Activated naive CD8-positive, alpha-beta T cell treated with anti-CD3 and anti-CD28 coated beads, Interleukin-2, amount 10 ng/mL, durations not matched to agents 7 days and 5 days (primary cell): ENCODE data around the gene JPT2. TPM values are rescaled to one million over a fixed set of nuclear protein-coding genes. Genes with fewer than 3 reads are reported as not detected.
"Not testable (repeated sequence)": the region's sequence is repeated elsewhere in the genome, so short reads cannot be mapped to it uniquely, and the experiment has no call there.

Source experiments
- ATAC-seq: fragments of 150-1000 bp; cut with Tn5 transposase; one replicate; pipeline ENCODE4 v1.10.0; 2021; ENCODE audit warnings: low read depth, moderate library complexity
- POLR2A ChIA-PET: fragments of 350-600 bp; sonication (Branson Sonifier 250); formaldehyde crosslinking; loops from one replicate; lab custom pipeline; 2021; ENCODE audit warnings: antibody characterized with exemption; lab: Charles Lee
- DNase-seq: peaks from one replicate; pipeline ENCODE4 v3.0.0; 2021
- H3K27ac Mint-ChIP-seq: one replicate; pipeline ENCODE4 v1.8.0; 2022; ENCODE audit warnings: mild to moderate bottlenecking, mixed read lengths
- H3K27me3 Mint-ChIP-seq: one replicate; pipeline ENCODE4 v1.8.0; 2022; ENCODE audit warnings: mild to moderate bottlenecking, moderate library complexity, mixed read lengths
- H3K36me3 Mint-ChIP-seq: one replicate; pipeline ENCODE4 v1.8.0; 2021; ENCODE audit warnings: mild to moderate bottlenecking, mixed read lengths
- H3K4me1 Mint-ChIP-seq: one replicate; pipeline ENCODE4 v1.8.0; 2021; ENCODE audit warnings: mixed read lengths
- H3K4me3 Mint-ChIP-seq: one replicate; pipeline ENCODE4 v1.8.0; 2022; ENCODE audit warnings: mild to moderate bottlenecking, moderate library complexity, mixed read lengths
- H3K9me3 Mint-ChIP-seq: one replicate; pipeline ENCODE4 v1.8.0; 2021; ENCODE audit warnings: mixed read lengths
- total RNA-seq, 2 experiments: library from RNA; stranded (reverse); gene quantifications; one replicate each; pipeline ENCODE4 v1.2.3, GENCODE V29; 2021

Gene JPT2
- total RNA-seq, 2 experiments from 2014 or later: 44.7 to 45.1 TPM

DNA sequence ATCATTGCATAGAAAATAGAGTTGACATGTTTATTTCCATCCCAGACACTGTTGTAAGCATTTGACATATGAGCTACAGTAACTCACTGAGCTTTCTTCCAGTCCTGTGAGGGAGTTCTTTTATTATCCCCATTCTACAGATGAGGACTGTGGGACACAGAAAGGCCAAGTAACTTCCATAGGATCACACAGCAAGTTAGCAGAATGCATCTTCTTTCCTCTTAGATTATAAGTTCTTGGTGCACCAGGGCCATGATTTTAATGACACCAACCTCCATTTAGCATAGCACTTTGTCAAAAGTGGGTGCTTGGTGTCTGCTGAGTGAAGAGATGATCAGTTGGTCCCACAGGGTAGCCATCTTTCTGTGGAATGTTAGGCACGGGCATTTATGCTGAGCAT lies 12.7 kb downstream of the JPT2 start:
- no peak overlapping the region for H3K27ac Mint-ChIP-seq
- POLR2A ChIA-PET: no interaction called here
- DNase-seq: no peak
- peaks cover 2% of the 10 kb centered on the region for H3K4me1 Mint-ChIP-seq
- no peaks in the 10 kb centered on the region for H3K9me3 Mint-ChIP-seq
- H3K27me3 Mint-ChIP-seq: no peaks in the 10 kb centered on the region
- no peak overlapping the region for H3K4me3 Mint-ChIP-seq
- H3K36me3 Mint-ChIP-seq: peaks cover 10% of the 10 kb centered on the region
- ATAC-seq: no peak

DNA sequence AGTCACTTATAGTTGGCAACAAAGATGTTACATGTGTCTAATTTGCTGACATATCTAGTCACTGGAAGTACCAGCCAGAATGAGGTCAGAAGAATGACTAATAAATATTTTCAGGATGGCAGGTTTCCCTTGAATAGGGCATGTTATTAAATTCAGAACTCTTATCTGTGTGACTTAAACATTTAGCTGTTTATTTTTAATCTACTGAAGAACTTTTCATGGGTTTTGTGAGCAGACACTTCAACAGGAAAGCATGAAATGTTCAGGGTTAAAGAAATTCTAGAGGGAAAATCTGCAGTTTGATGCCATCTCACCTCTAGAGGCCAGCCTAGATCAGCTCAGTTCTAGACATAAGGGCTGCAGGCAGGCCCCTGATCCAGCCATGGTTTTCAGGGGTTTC lies 13.2 kb downstream of the JPT2 start:
- Mint-ChIP-seq H3K27me3 (no peaks in the 10 kb centered on the region), H3K4me1 (peaks cover 2% of the 10 kb centered on the region), H3K27ac (no peak overlapping the region), H3K9me3 (no peaks in the 10 kb centered on the region), H3K4me3 (no peak overlapping the region), H3K36me3 (peaks cover 10% of the 10 kb centered on the region)
- DNase-seq: no peak
- ATAC-seq: no peak
- POLR2A ChIA-PET: no interaction called here

DNA sequence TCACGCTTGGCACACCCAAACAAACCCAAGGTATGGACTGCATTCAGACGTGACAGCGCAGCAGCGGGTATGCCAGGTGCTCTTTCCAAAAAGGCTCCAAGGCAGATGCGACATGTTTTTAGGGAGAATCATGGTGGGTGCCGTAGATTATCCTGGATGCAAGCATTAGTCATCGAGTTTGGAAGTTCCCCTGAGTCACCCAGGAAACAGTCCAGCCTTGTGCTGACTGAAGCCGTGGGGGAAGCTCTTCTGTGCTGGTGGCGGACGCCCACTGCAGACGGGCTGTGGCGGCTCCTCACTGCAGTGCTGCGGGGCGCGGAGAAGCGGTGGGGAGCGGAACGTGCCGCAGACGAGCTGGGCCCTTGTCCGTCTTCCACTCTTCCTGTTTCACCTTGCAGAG lies 13.9 kb downstream of the JPT2 start:
- peaks cover 2% of the 10 kb centered on the region for H3K4me1 Mint-ChIP-seq
- H3K36me3 Mint-ChIP-seq: peaks cover 7% of the 10 kb centered on the region
- DNase-seq (no peak), ATAC-seq (no peak)
- POLR2A ChIA-PET: no interaction called here
- no peaks in the 10 kb centered on the region for H3K9me3 Mint-ChIP-seq
- no peaks in the 10 kb centered on the region for H3K27me3 Mint-ChIP-seq
- no peak overlapping the region for H3K4me3 Mint-ChIP-seq
- H3K27ac Mint-ChIP-seq: no peak overlapping the region

DNA sequence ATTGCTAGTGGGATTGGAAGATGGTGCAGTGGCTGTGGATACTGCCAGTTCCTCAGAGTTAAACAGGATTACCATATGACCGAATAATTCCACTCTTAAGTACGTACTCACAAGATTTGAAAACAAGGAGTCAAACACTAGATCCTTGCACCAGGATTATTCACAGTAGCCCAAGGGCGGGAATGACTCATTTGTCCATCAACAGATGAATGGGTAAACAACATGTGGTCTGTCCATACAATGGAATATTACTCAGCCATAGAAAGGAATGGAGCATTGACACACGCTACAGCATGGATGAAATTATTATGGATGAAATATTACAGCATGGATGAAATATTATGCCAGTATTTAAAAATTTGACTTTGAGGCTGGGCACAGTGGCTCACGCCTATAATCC lies 18.8 kb downstream of the JPT2 start:
- DNase-seq (no peak), ATAC-seq (no peak)
- H3K36me3 Mint-ChIP-seq: peaks cover 14% of the 10 kb centered on the region
- POLR2A ChIA-PET: no interaction called here
- no peaks in the 10 kb centered on the region for H3K27me3 Mint-ChIP-seq
- H3K4me1 Mint-ChIP-seq: no peaks in the 10 kb centered on the region
- H3K27ac Mint-ChIP-seq: no peak overlapping the region
- no peak overlapping the region for H3K4me3 Mint-ChIP-seq
- no peaks in the 10 kb centered on the region for H3K9me3 Mint-ChIP-seq

DNA sequence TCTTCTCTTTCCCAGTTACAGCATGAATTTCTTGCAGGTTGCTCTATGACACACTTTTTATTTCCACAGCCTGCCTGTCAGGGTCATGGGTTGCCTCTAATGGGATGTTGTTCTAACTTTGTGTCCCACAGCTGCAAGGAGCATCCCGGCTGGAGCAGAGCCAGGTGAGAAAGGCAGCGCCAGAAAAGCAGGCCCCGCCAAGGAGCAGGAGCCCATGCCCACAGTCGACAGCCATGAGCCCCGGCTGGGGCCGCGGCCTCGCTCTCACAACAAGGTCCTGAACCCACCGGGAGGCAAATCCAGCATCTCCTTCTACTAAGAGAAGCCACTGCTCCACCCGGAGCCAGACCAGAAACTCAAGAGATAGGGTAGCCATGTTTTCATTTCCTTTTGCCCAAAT lies 20.6 kb downstream of the JPT2 start:
- peaks cover 13% of the 10 kb centered on the region for H3K36me3 Mint-ChIP-seq

DNA sequence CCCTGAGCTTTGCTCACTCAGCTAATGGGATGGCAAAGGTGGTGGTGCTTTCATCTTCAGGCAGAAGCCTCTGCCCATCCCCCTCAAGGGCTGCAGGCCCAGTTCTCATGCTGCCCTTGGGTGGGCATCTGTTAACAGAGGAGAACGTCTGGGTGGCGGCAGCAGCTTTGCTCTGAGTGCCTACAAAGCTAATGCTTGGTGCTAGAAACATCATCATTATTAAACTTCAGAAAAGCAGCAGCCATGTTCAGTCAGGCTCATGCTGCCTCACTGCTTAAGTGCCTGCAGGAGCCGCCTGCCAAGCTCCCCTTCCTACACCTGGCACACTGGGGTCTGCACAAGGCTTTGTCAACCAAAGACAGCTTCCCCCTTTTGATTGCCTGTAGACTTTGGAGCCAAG lies 22.2 kb downstream of the JPT2 start:
- peaks cover 11% of the 10 kb centered on the region for H3K36me3 Mint-ChIP-seq
- peaks cover 6% of the 10 kb centered on the region for H3K4me1 Mint-ChIP-seq
- POLR2A ChIA-PET: interaction anchor here (1.1 kb wide), 1 partner anchor 88 kb away, joined by 3 read pairs; the partner anchor contains the start of genes CRAMP1 and IFT140
- no peak for DNase-seq
- H3K27me3 Mint-ChIP-seq: no peaks in the 10 kb centered on the region
- ATAC-seq: no peak
- no peak overlapping the region for H3K4me3 Mint-ChIP-seq
- H3K27ac Mint-ChIP-seq: no peak overlapping the region
- H3K9me3 Mint-ChIP-seq: no peaks in the 10 kb centered on the region

More for the DNA sequence above, 20.6 kb downstream of the JPT2 start:
- POLR2A ChIA-PET: no interaction called here
- DNase-seq (no peak), ATAC-seq (no peak)
- no peaks in the 10 kb centered on the region for H3K4me1 Mint-ChIP-seq
- H3K27ac Mint-ChIP-seq: no peak overlapping the region
- H3K27me3 Mint-ChIP-seq: no peaks in the 10 kb centered on the region
- no peak overlapping the region for H3K4me3 Mint-ChIP-seq
- no peaks in the 10 kb centered on the region for H3K9me3 Mint-ChIP-seq

DNA sequence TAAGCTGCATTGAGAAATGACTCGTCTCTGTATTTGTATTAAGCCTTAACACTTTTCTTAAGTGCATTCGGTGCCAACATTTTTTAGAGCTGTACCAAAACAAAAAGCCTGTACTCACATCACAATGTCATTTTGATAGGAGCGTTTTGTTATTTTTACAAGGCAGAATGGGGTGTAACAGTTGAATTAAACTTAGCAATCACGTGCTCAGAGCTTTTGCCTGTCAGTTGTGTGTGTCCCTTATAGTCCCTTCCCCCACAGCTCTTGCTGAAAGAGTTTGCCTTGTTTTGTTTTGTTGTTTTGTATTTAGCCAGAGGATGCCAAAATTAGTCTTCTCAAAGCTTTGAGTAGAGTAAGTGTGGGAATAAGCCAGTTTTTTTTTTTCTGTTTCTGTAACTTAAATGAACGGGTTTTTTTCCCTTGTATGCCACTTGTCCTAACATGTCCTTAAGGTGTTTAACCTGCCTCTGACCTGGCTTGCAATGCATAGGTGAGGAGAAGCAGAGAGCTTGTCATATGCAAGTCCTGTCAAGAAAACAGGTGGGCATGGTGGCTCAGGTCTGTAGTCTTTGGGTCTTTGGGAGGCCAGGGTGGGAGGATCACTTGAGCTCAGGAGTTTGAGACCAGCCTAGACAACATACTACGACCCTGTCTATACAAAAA lies 23.3 kb downstream of the JPT2 start:
- no peak overlapping the region for H3K4me3 Mint-ChIP-seq
- DNase-seq: no peak
- H3K36me3 Mint-ChIP-seq: peaks cover 9% of the 10 kb centered on the region
- peak overlapping the region; percentile 28 for H3K27ac Mint-ChIP-seq
- H3K4me1 Mint-ChIP-seq: peaks cover 7% of the 10 kb centered on the region
- POLR2A ChIA-PET: no interaction called here
- ATAC-seq: no peak
- no peaks in the 10 kb centered on the region for H3K27me3 Mint-ChIP-seq
- no peaks in the 10 kb centered on the region for H3K9me3 Mint-ChIP-seq

DNA sequence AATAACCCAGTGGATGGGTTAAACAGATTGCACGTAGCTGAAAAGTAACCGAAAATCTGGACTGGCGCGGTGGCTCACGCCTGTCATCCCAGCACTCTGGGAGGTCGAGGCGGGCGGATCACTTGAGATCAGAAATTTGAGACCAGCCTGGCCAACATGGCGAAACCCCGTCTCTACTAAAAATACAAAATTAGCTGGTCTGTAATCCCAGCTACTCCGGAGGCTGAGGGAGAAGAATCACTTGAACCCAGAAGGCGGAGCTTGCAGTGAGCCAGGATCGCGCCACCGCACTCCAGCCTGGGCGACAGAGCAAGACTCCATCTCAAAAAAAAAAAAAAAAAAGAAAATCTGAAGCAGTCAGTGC lies 27.2 kb downstream of the JPT2 start:
- peaks cover 23% of the 10 kb centered on the region for H3K4me1 Mint-ChIP-seq
- DNase-seq, H3K27me3 Mint-ChIP-seq, H3K9me3 Mint-ChIP-seq, H3K36me3 Mint-ChIP-seq: not testable (repeated sequence)
- H3K4me3 Mint-ChIP-seq: peak overlapping the region; percentile 98
- peak; percentile 26 for ATAC-seq
- POLR2A ChIA-PET: interaction anchor here (0.6 to 2.3 kb wide), 25 partner anchors 25 to 1337 kb away, joined by 3 to 26 read pairs (median 6); partner anchors contain the start of genes CRAMP1, EME2, FAHD1 and HAGH
- peak overlapping the region; percentile 98 for H3K27ac Mint-ChIP-seq

DNA sequence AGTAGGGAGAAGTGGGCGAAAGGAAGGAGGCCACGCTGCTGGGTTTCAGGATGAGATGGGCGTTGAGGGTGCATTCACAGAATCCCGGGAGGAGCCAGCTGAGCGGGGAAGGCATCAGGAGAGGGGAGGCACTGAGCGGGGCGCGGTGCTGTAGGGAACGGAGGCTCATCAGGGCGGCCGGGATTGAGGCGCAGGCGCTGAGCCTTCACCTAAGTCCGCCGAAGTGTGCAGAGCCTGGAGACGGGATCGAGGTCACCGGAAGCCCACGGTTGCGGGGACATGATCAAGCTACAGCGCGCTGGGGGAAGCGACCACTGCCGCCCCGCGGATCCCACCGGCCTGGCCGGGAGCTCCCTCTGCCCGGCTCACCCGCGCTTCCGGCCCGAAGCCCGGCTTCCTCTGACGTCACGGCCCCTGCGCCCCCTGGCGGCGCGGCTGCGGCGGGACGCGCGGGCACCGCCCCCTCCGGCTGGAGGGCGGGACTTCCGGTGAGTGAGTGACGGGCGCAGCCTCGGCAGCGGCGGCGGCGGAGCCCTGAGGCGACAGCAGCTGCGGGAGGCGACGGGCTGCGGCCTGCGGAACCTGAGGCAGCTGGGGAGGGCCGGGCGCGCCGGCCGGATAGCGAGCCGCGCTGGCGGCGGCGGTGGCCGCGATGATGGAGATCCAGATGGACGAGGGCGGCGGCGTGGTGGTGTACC lies 27.8 kb downstream of the JPT2 start, which contains the start of gene MAPK8IP3:
Gene MAPK8IP3 (plus strand): TSS at position 508 of the 698 bp plus-strand sequence. CDS start 145 bp downstream, at position 653.
- Mint-ChIP-seq H3K4me1 (peaks cover 23% of the 10 kb centered on the region), H3K9me3 (no peaks in the 10 kb centered on the region)
- peak; percentile 78 for ATAC-seq

DNA sequence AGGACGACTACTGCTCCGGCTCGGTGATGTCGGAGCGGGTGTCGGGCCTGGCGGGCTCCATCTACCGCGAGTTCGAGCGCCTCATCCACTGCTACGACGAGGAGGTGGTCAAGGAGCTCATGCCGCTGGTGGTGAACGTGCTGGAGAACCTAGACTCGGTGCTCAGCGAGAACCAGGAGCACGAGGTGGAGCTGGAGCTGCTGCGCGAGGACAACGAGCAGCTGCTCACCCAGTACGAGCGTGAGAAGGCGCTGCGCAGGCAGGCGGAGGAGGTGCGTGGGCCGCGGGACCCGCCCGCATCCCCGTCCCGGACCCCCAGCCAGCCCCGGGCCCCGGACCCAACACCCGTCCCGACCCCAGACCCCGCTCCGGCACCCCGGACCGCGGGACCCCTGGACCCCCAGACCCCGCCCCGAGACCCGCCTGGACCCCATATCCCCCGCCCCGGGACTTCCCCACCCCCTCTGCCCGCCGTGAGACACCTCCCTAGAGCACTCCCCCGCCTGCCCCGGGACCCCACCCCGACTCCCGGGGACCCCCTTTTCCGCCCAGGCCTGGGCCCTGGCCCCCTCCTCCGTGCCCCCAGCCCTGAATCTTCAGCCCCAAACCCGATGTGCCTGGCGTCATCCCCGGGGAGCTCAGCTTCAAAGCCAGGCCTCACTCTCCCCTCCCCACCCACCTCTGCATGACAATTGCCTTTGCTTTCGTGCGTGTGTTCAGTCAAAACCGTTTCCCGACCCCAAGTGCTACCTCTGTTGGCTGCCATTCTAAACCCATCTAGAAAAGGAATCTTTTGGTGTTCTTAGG lies 28.5 kb downstream of the JPT2 start:
- H3K27ac Mint-ChIP-seq: peak overlapping the region; percentile 86
- peak overlapping the region; percentile 98 for H3K4me3 Mint-ChIP-seq
- no peaks in the 10 kb centered on the region for H3K27me3 Mint-ChIP-seq
- DNase-seq (peak; percentile 44), ATAC-seq (peak; percentile 35)
- peaks cover 23% of the 10 kb centered on the region for H3K4me1 Mint-ChIP-seq
- peaks cover 2% of the 10 kb centered on the region for H3K36me3 Mint-ChIP-seq
- POLR2A ChIA-PET: interaction anchor here (0.8 to 2.3 kb wide), 26 partner anchors 9 to 449 kb away, joined by 3 to 26 read pairs (median 6); partner anchors contain the start of genes CRAMP1, EME2, FAHD1 and HAGH
- H3K9me3 Mint-ChIP-seq: no peaks in the 10 kb centered on the region

More for the DNA sequence above, 27.8 kb downstream of the JPT2 start, which contains the start of gene MAPK8IP3:
- H3K27me3 Mint-ChIP-seq: no peaks in the 10 kb centered on the region
- H3K27ac Mint-ChIP-seq: peak within 1 kb of the TSS; percentile 98
- peak within 1 kb of the TSS; percentile 98 for H3K4me3 Mint-ChIP-seq
- peaks cover 2% of the 10 kb centered on the region for H3K36me3 Mint-ChIP-seq
- DNase-seq: peak; percentile 100
- POLR2A ChIA-PET: interaction anchor here (0.6 to 2.3 kb wide), 29 partner anchors 24 to 1337 kb away, joined by 3 to 26 read pairs (median 6); partner anchors contain the start of genes CRAMP1, EME2, FAHD1 and HAGH

DNA sequence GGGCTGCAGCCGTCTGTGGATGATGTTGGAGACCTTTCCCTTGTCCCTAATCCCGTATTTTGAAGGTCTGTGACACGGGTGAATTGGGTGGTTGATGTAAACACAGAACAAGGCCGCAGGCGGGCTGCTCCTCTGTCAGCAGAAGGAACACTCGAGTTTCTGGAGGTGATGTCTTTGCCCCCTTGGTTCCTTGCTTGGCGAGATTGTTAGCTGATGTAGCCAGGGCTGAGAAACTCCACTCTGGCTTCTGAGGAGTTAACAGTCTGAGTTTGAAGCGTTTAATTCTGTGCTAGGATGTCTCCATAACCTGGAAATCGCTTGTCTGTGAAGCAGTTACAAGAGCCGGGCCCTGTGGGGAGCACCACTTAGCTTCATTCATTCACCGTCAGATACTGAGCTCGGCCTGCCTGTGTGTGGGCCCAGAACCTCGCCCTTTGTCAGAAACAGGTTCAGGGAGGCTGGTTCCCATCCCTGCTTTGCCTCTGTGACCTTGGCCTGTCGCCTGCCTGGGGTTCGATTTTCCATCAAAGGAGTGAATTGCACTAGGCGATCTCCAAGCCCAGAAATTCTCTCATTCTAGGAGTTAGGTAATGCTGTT lies 29.2 kb downstream of the JPT2 start:
- POLR2A ChIA-PET: interaction anchor here (1.0 to 1.6 kb wide), 3 partner anchors 9 to 214 kb away, joined by 4 to 7 read pairs (median 6); partner anchors contain the start of gene TELO2
- ATAC-seq: no peak
- Mint-ChIP-seq H3K4me1 (peaks cover 23% of the 10 kb centered on the region), H3K36me3 (peaks cover 2% of the 10 kb centered on the region), H3K9me3 (no peaks in the 10 kb centered on the region), H3K27me3 (no peaks in the 10 kb centered on the region), H3K4me3 (peak overlapping the region; percentile 91), H3K27ac (peak overlapping the region; percentile 85)
- no peak for DNase-seq

DNA sequence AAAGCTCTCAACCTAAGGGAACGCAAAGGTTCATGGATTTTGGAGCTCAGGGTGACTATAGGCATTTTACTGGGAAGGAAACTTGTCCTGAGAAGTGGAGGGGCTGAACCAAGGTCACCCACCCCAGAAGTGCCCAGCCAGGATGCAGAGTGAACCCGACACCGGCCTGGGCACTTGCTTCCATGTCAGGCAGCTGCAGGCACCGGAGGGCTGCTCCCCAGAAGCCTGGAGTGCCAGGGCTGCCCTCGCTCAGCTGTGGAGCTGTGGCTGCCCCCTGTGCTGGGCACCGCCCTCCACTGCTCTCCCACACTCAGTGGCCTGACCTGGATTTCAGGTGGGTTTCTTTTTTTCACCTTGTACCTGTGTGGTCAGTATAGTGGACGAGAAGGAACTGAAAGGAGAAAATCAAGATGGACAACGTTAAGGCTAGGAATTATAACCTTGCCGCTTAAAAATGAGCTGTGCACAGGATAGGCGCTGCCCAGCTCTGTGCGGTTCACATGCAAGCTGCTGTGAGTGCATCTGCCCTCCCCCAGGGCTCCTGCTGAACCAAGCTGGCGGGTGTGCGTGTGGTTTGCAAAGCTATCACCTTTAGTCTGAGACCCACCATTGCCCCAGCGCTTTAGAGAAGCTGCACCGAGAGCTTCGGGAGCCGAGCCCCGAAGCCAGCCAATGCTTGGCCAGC lies 30.1 kb downstream of the JPT2 start:
- Mint-ChIP-seq H3K4me3 (peak overlapping the region; percentile 91), H3K4me1 (peaks cover 23% of the 10 kb centered on the region), H3K9me3 (no peaks in the 10 kb centered on the region), H3K36me3 (no peaks in the 10 kb centered on the region), H3K27me3 (no peaks in the 10 kb centered on the region), H3K27ac (peak overlapping the region; percentile 53)
- DNase-seq (no peak), ATAC-seq (no peak)
- POLR2A ChIA-PET: interaction anchor here (1.2 kb wide), 1 partner anchor 97 kb away, joined by 4 read pairs; the partner anchor contains the start of genes CRAMP1 and IFT140
